PC-9 (cell line): ENCODE data around the gene CRY1. TPM values are rescaled to one million over a fixed set of nuclear protein-coding genes. Genes with fewer than 3 reads are reported as not detected.

Experiments used
- BruUV-seq: library from RNA; stranded (reverse); fragments of 400-500 nt; replicated peaks from 2 replicates; lab custom pipeline; 2021; lab: Mats Ljungman, UMichigan
- CTCF ChIA-PET: fragments of 300-600 bp; sonication (Branson Sonifier 250); formaldehyde crosslinking; loops from one replicate; lab custom pipeline; 2022; ENCODE audit warnings: antibody characterized with exemption; lab: Charles Lee
- POLR2A ChIA-PET: fragments of 300-600 bp; sonication (Branson Sonifier 250); formaldehyde crosslinking; loops from one replicate; lab custom pipeline; 2022; ENCODE audit warnings: antibody characterized with exemption; ENCODE audit not compliant: unreplicated experiment; lab: Charles Lee
- DNase-seq, 2 experiments: peaks; one replicate each; pipeline versions ENCODE4 v3.0.0 to v3.0.0-alpha.2; 2015 to 2022; ENCODE audit warnings: mixed read lengths in 1 of 2
- H2AFZ ChIP-seq: fragments of 200-600 bp; sonication (generic); 2 replicates; pipeline ENCODE4 v1.8.1; 2017; ENCODE audit warnings: antibody characterized with exemption
- H3F3A ChIP-seq: fragments of 200-600 bp; sonication (generic); 2 replicates; pipeline ENCODE4 v1.8.1; 2017; ENCODE audit warnings: antibody characterized with exemption, mild to moderate bottlenecking, low read depth; ENCODE audit not compliant: insufficient read depth
- H3K27ac ChIP-seq: fragments of 200-600 bp; sonication (generic); 2 replicates; pipeline ENCODE4 v1.6.1; 2016; ENCODE audit warnings: mixed run types
- H3K27me3 ChIP-seq: fragments of 200-600 bp; sonication (generic); 2 replicates; pipeline ENCODE4 v1.6.1; 2016; ENCODE audit warnings: low read depth, mixed run types; ENCODE audit not compliant: insufficient read depth
- H3K36me3 ChIP-seq: fragments of 200-600 bp; sonication (generic); 2 replicates; pipeline ENCODE4 v1.6.1; 2016; ENCODE audit warnings: low read depth, mixed run types
- H3K4me1 ChIP-seq: fragments of 200-600 bp; sonication (generic); replicated peaks from 2 replicates; pipeline ENCODE4 v1.6.1; 2016; ENCODE audit warnings: mixed run types; ENCODE audit not compliant: insufficient read depth
- H3K4me2 ChIP-seq: fragments of 200-600 bp; sonication (generic); 2 replicates; pipeline ENCODE4 v1.6.1; 2017; ENCODE audit warnings: mixed run types
- H3K4me3 ChIP-seq: fragments of 200-600 bp; sonication (generic); 2 replicates; pipeline ENCODE4 v1.6.1; 2016; ENCODE audit warnings: mixed run types
- H3K79me2 ChIP-seq: fragments of 200-600 bp; sonication (generic); 2 replicates; pipeline ENCODE4 v1.6.1; 2017; ENCODE audit warnings: low read depth, mixed run types
- H3K9me2 ChIP-seq: fragments of 200-600 bp; sonication (generic); 2 replicates; pipeline ENCODE4 v1.8.1; 2017; ENCODE audit warnings: mild to moderate bottlenecking; ENCODE audit not compliant: insufficient read depth
- H3K9me3 ChIP-seq: fragments of 200-600 bp; sonication (generic); 2 replicates; pipeline ENCODE4 v1.8.1; 2016; ENCODE audit warnings: low read depth; ENCODE audit not compliant: insufficient read depth
- H4K20me1 ChIP-seq: fragments of 200-600 bp; sonication (generic); 2 replicates; pipeline ENCODE4 v1.8.1; 2017; ENCODE audit not compliant: insufficient read depth
- CTCF ChIP-seq: fragments of 200-600 bp; sonication (generic); conservative IDR thresholded peaks from 2 replicates; pipeline ENCODE4 v1.6.1; 2017; ENCODE audit warnings: mixed run types, antibody characterized with exemption, mild to moderate bottlenecking, moderate library complexity
- EZH2 ChIP-seq: fragments of 200-600 bp; sonication (generic); IDR thresholded peaks from 2 replicates; pipeline ENCODE4 v1.8.0; 2017; ENCODE audit warnings: antibody characterized with exemption, low read depth
- intact Hi-C: fragments of 100-400 bp; cut with micrococcal nuclease; formaldehyde crosslinking; loops from one replicate; pipeline ENCODE4 v1.10.0; 2022; ENCODE audit not compliant: unreplicated experiment
- total RNA-seq: library from RNA; stranded (reverse); gene quantifications from 2 replicates; pipeline ENCODE4 v1.2.3, GENCODE V29; 2021

CRY1 gene
- total RNA-seq, 1 experiment from 2014 or later = 18.1 TPM

- no TSS peak for BruUV-seq
- CTCF ChIA-PET = no interaction called here
- POLR2A ChIA-PET = no interaction called here
- no peaks in the 10 kb centered on the region for H3K79me2 ChIP-seq
- peaks cover 8% of the 10 kb centered on the region; the same call in 1 of the 2 replicates for H3K9me3 ChIP-seq
- intact Hi-C loops = no loop called here
- no peaks in the 10 kb centered on the region for H3K27me3 ChIP-seq
- no peaks in the 10 kb centered on the region for H3K4me1 ChIP-seq
- H2AFZ ChIP-seq = no peak overlapping the region
- H3K4me2 ChIP-seq = no peak overlapping the region
- no peaks in the 10 kb centered on the region; the same call in 1 of the 2 replicates for H3K9me2 ChIP-seq
- no peaks in the 10 kb centered on the region for H3K36me3 ChIP-seq
- TF ChIP-seq EZH2 = no peak
- TF ChIP-seq CTCF = no peak
- H3K4me3 ChIP-seq = no peak overlapping the region
- no peak for DNase-seq
- no peaks in the 10 kb centered on the region for H4K20me1 ChIP-seq
- no peaks in the 10 kb centered on the region for H3F3A ChIP-seq
- no peak overlapping the region for H3K27ac ChIP-seq
These were observed 148.0 kb downstream of the CRY1 start for GRCh38 chr12:106945261-106945851.

GRCh38 chr12:106942775-106943174 is 150.6 kb downstream of the CRY1 start:
- no TSS peak for BruUV-seq
- H3K9me2 ChIP-seq = no peaks in the 10 kb centered on the region

GRCh38 chr12:106941481-106942156 is 151.7 kb downstream of the CRY1 start:
- BruUV-seq = no TSS peak
- Histone ChIP-seq H3K36me3 (no peaks in the 10 kb centered on the region), H4K20me1 (no peaks in the 10 kb centered on the region), H3K4me1 (no peaks in the 10 kb centered on the region), H3K79me2 (no peaks in the 10 kb centered on the region), H3K9me2 (no peaks in the 10 kb centered on the region), H3K27me3 (no peaks in the 10 kb centered on the region), H3K4me3 (no peak overlapping the region), H3K27ac (no peak overlapping the region), H3K4me2 (no peak overlapping the region), H3K9me3 (no peaks in the 10 kb centered on the region), H3F3A (no peaks in the 10 kb centered on the region), H2AFZ (no peak overlapping the region)
- DNase-seq = no peak
- ChIA-PET POLR2A (interaction anchor here (0.7 kb wide), 1 partner anchor 130 kb away, joined by 10 read pairs; no protein-coding TSS in a partner anchor), CTCF (no interaction called here)
- no peak for TF ChIP-seq EZH2
- no peak for TF ChIP-seq CTCF
- intact Hi-C loops = no loop called here

More at GRCh38 chr12:106942775-106943174, 150.6 kb downstream of the CRY1 start:
- H3K4me3 ChIP-seq = no peak overlapping the region
- H3K4me1 ChIP-seq = no peaks in the 10 kb centered on the region
- intact Hi-C loops = no loop called here
- no peak overlapping the region for H2AFZ ChIP-seq
- no peak overlapping the region for H3K4me2 ChIP-seq
- no peaks in the 10 kb centered on the region for H3K9me3 ChIP-seq
- DNase-seq = no peak
- TF ChIP-seq EZH2 (no peak), CTCF (no peak)
- no peaks in the 10 kb centered on the region for H4K20me1 ChIP-seq
- no peaks in the 10 kb centered on the region for H3K27me3 ChIP-seq
- H3K27ac ChIP-seq = no peak overlapping the region
- CTCF ChIA-PET = no interaction called here
- H3K36me3 ChIP-seq = no peaks in the 10 kb centered on the region
- H3K79me2 ChIP-seq = no peaks in the 10 kb centered on the region
- H3F3A ChIP-seq = no peaks in the 10 kb centered on the region
- POLR2A ChIA-PET = no interaction called here

Other genes with a start within 250 kb of the CRY1 start
- gene TMEM263, start 137.6 kb downstream of the CRY1 start, total RNA-seq = 32.9 and 33.2 TPM in 2 replicates
- gene MTERF2, start 106.4 kb downstream of the CRY1 start, total RNA-seq = 8.2 and 9.0 TPM in 2 replicates